Muscle of leg (tissue), 11 donors: ENCODE data around the gene ADGRF1. TPM values are rescaled to one million over a fixed set of nuclear protein-coding genes. Genes with fewer than 3 reads are reported as not detected.

Experiments used
- DNase-seq: peaks from one replicate; pipeline ENCODE4 v3.0.0; 2013
- H3K27ac ChIP-seq: one replicate; pipeline ENCODE4 v1.5.1; 2013; ENCODE audit warnings: mild to moderate bottlenecking, low read length, control low read depth
- H3K27me3 ChIP-seq: one replicate; pipeline ENCODE4 v1.6.1; 2013; ENCODE audit warnings: low read length; ENCODE audit not compliant: control insufficient read depth, insufficient read depth
- H3K36me3 ChIP-seq: one replicate; pipeline ENCODE4 v1.6.1; 2013; ENCODE audit warnings: low read length; ENCODE audit not compliant: control insufficient read depth, insufficient read depth
- H3K4me1 ChIP-seq: one replicate; pipeline ENCODE4 v1.6.1; 2013; ENCODE audit warnings: low read length; ENCODE audit not compliant: control insufficient read depth, insufficient read depth
- H3K4me3 ChIP-seq: one replicate; pipeline ENCODE4 v1.5.1; 2013; ENCODE audit warnings: low read length, control low read depth
- H3K9me3 ChIP-seq: replicated peaks from 2 replicates; pipeline ENCODE4 v1.6.1; 2013; ENCODE audit warnings: low read depth, low read length; ENCODE audit not compliant: control insufficient read depth
- WGBS: methylation state at CpG from one replicate; pipeline ENCODE4 v1.1.5; 2013; ENCODE audit warnings: missing lambda C conversion rate; ENCODE audit not compliant: insufficient coverage; 5-methylcytosine and 5-hydroxymethylcytosine counted together
- polyA plus RNA-seq, 8 donors: library from polyadenylated mRNA; unstranded; fragments of 120-200 nt; gene quantifications; one replicate each; pipeline versions ENCODE4 v1.2.1 to v1.2.3, GENCODE V29; 2013; ENCODE audit warnings: inconsistent platforms in 1 of 8, low replicate concordance in 1 of 8; ENCODE audit not compliant: insufficient read length in 8 of 8, insufficient read depth in 1 of 8
- total RNA-seq: library from RNA; stranded (reverse); fragments of 120-200 nt; gene quantifications from one replicate; pipeline ENCODE4 v1.2.4, GENCODE V29; 2013

ADGRF1 gene
- total and polyA plus RNA-seq, 9 donors: 0.03 to 0.16 (median 0.05) TPM; not detected in 5

GRCh38 chr6:46964716-46965519 lies 77.2 kb downstream of the ADGRF1 start:
- no peak for DNase-seq
- Histone ChIP-seq H3K4me1 (no peaks in the 10 kb centered on the region), H3K36me3 (no peaks in the 10 kb centered on the region), H3K4me3 (no peak overlapping the region), H3K27ac (no peak overlapping the region), H3K9me3 (no peaks in the 10 kb centered on the region), H3K27me3 (no peaks in the 10 kb centered on the region)
- WGBS: 38% methylated on average over 7 of the region's 12 CpGs

DNA sequence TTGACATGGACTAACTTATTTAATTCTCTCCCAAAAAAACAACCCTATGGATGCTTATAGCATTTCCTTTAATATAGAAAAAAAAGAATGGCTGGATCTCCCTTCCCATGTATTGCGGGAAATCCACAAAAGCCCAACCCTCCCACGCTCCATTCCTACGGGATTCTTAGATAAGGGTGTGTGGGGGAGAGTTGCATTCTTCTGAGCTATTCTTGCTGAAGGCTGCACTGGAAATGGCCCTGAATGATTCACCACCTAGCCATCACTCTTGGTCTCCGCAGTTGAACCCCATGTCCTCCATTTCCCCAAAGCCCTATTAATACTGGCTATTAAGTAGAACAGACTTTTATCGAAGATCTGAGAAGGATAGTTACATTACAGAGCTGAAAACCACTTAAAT lies 78.5 kb downstream of the ADGRF1 start:
- Histone ChIP-seq H3K4me3 (no peak overlapping the region), H3K4me1 (no peaks in the 10 kb centered on the region), H3K27ac (no peak overlapping the region), H3K9me3 (no peaks in the 10 kb centered on the region), H3K36me3 (no peaks in the 10 kb centered on the region), H3K27me3 (no peaks in the 10 kb centered on the region)
- DNase-seq: no peak
- no CpG with 5 or more reads among the region's 5 CpGs for WGBS

DNA sequence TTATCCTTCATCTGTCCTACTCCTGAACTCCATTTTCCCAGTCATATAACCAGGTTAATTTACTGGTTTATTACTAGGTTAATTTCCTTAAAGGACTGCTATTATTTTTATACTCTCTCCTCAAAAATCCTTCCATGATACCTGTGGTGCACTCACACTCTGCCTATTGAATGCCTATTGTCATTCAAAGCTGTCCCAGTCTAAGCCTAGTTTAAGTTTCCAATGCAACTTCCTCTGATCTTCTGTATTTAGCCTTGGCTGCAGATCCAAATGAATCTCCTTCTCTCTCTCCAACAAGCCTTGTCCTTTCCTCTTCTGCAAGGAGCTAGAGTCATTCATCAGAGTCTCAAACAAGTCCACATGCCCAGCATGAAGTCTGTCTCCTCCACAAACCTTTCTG lies 79.1 kb downstream of the ADGRF1 start:
- H3K27me3 ChIP-seq: no peaks in the 10 kb centered on the region
- no peaks in the 10 kb centered on the region for H3K4me1 ChIP-seq
- no peak overlapping the region for H3K27ac ChIP-seq

GRCh38 chr6:46961711-46962110 lies 80.4 kb downstream of the ADGRF1 start:
- Histone ChIP-seq H3K27me3 (no peaks in the 10 kb centered on the region), H3K4me3 (no peak overlapping the region), H3K36me3 (no peaks in the 10 kb centered on the region), H3K4me1 (no peaks in the 10 kb centered on the region), H3K27ac (no peak overlapping the region), H3K9me3 (no peaks in the 10 kb centered on the region)
- WGBS: 88% methylated on average over 3 of the region's 5 CpGs
- DNase-seq: no peak

More for the DNA sequence above, 79.1 kb downstream of the ADGRF1 start:
- no peaks in the 10 kb centered on the region for H3K36me3 ChIP-seq
- no peaks in the 10 kb centered on the region for H3K9me3 ChIP-seq
- no peak for DNase-seq
- no peak overlapping the region for H3K4me3 ChIP-seq

GRCh38 chr6:46961232-46961631 lies 80.9 kb downstream of the ADGRF1 start:
- no peaks in the 10 kb centered on the region for H3K9me3 ChIP-seq
- no peaks in the 10 kb centered on the region for H3K36me3 ChIP-seq
- H3K27me3 ChIP-seq: no peaks in the 10 kb centered on the region
- no peak overlapping the region for H3K27ac ChIP-seq
- H3K4me1 ChIP-seq: no peaks in the 10 kb centered on the region
- no peak overlapping the region for H3K4me3 ChIP-seq
- no peak for DNase-seq

GRCh38 chr6:46959419-46959818 lies 82.7 kb downstream of the ADGRF1 start:
- H3K4me1 ChIP-seq: no peaks in the 10 kb centered on the region
- no peaks in the 10 kb centered on the region for H3K27me3 ChIP-seq
- H3K27ac ChIP-seq: no peak overlapping the region
- H3K4me3 ChIP-seq: no peak overlapping the region
- no peaks in the 10 kb centered on the region for H3K9me3 ChIP-seq
- DNase-seq: no peak
- no peaks in the 10 kb centered on the region for H3K36me3 ChIP-seq

GRCh38 chr6:46956409-46956808 lies 85.7 kb downstream of the ADGRF1 start:
- no peak for DNase-seq
- Histone ChIP-seq H3K27ac (no peak overlapping the region), H3K36me3 (no peaks in the 10 kb centered on the region), H3K4me1 (no peaks in the 10 kb centered on the region), H3K9me3 (no peaks in the 10 kb centered on the region), H3K27me3 (no peaks in the 10 kb centered on the region), H3K4me3 (no peak overlapping the region)
- no CpG with 5 or more reads among the region's 6 CpGs for WGBS

GRCh38 chr6:46954837-46955451 lies 87.2 kb downstream of the ADGRF1 start:
- no CpG with 5 or more reads among the region's 4 CpGs for WGBS
- peak; percentile 36 for DNase-seq
- Histone ChIP-seq H3K4me1 (peaks cover 4% of the 10 kb centered on the region), H3K36me3 (no peaks in the 10 kb centered on the region), H3K27me3 (no peaks in the 10 kb centered on the region), H3K27ac (peak overlapping the region; percentile 69), H3K4me3 (peak overlapping the region; percentile 18), H3K9me3 (no peaks in the 10 kb centered on the region)

DNA sequence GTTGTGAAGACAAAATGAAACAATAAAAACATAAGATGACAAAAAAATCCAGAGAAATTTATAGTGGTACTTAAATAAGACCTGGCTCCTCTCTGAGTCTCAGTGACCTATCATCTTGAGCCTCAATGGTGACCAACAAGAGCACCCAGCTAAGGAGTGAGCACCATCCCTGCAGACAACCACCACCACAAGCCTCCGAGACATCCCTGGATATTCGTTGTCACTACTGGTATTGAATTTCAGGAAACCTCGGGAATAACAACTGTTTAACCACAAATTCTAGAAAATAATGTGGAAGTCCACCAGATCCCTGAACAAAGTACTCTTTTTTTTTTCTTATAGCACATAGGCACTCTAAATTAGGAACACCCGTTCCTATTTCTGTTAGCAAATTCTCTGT lies 88.2 kb downstream of the ADGRF1 start:
- H3K27me3 ChIP-seq: no peaks in the 10 kb centered on the region
- no peaks in the 10 kb centered on the region for H3K9me3 ChIP-seq
- peaks cover 4% of the 10 kb centered on the region for H3K4me1 ChIP-seq
- WGBS: no CpG with 5 or more reads among the region's 4 CpGs
- H3K4me3 ChIP-seq: peak overlapping the region; percentile 18
- DNase-seq: no peak
- no peaks in the 10 kb centered on the region for H3K36me3 ChIP-seq
- peak overlapping the region; percentile 57 for H3K27ac ChIP-seq

- peak overlapping the region; percentile 83 for H3K27ac ChIP-seq
- no peak for DNase-seq
- peaks cover 10% of the 10 kb centered on the region for H3K4me1 ChIP-seq
- WGBS: 73% methylated on average over 2 of the region's 8 CpGs
- H3K36me3 ChIP-seq: no peaks in the 10 kb centered on the region
- no peak overlapping the region for H3K4me3 ChIP-seq
- no peaks in the 10 kb centered on the region for H3K9me3 ChIP-seq
- H3K27me3 ChIP-seq: no peaks in the 10 kb centered on the region
Observed at GRCh38 chr6:46949632-46950280, 92.4 kb downstream of the ADGRF1 start.
